Cardiac fibroblast (primary cell): ENCODE results near the gene SCNN1G.
"Not testable (repeated sequence)": the region's sequence is repeated elsewhere in the genome, so short reads cannot be mapped to it uniquely, and the experiment has no call there.

Source experiments
- DNase-seq, 2 donors: peaks; one replicate each; pipeline versions ENCODE4 v3.0.0 to v3.0.0-alpha.2; 2010; ENCODE audit warnings: low read depth in 2 of 2
- H3K4me3 ChIP-seq, 2 donors: replicated peaks in 1 of 2; 1 replicate in 1 of 2; 2 replicates in 1 of 2; pipeline ENCODE4 v1.5.1; 2011; ENCODE audit warnings: low read depth in 2 of 2, low read length in 2 of 2, mild to moderate bottlenecking in 2 of 2, moderate library complexity in 1 of 2
- CTCF ChIP-seq: IDR thresholded peaks from one replicate; pipeline ENCODE4 v1.5.1; 2011; ENCODE audit warnings: low read depth, mild to moderate bottlenecking, low read length, inconsistent platforms

SCNN1G gene

DNA sequence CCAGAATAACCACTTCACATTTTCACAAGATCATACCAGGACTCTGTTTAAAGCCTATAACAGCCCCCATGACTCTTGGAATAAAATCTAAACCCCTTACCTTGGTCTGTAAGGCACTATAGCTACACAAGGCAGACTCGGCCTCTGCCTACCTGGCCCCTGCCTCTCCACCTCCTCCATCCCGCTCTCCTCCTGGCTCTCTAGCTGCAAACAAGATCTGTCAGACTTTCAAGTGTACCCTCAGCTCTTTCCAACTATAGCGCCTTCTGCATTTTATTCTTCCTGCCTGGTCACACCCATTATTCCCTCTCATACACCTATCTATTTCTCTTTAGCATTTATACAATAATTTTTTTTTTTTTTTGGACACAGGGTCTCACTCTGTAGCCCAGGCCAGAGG is 41.5 kb upstream of the SCNN1G start:
- DNase-seq: no peak
- TF ChIP-seq CTCF: no peak
- no peak overlapping the region for H3K4me3 ChIP-seq

DNA sequence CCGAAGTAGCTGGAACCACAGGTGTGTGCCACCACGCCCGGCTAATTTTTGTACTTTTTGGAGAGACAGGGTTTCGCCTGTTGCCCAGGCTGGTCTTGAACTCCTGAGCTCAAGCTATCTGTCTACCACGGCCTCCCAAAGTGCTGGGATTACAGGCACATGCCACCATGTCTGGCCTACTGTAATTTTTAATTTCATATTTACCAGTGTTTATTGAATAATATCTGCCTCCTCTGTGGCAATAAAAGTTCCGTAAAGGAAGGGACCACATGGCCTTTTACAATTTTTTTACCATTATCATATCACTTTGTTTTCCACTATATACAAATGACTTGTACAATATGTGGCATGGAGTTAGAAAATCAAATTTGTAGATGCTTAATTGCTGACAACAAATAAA is 41.0 kb upstream of the SCNN1G start:
- no peak overlapping the region for H3K4me3 ChIP-seq
- TF ChIP-seq CTCF: no peak
- no peak for DNase-seq

GRCh38 chr16:23141959-23142740 is 40.4 kb upstream of the SCNN1G start:
- H3K4me3 ChIP-seq: no peak overlapping the region
- TF ChIP-seq CTCF: no peak

DNA sequence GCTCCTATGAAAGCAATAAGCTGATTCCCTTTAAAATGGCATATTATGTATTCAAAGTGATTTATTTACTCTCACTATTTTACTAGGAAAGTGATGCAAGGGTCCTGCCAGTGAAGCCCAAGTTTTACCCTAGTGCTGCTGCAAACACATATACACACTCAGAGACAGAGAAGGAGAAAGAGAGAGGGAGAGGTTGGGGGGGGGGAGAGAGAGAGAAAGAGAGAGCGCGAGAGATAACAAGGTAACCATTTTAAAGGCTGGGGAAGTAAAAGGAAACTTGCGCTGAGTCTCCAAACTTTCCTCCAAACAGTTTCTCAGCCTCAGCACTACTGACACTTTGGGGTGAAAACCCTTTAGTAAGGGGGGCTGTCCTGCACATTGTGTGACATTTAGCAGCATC is 39.2 kb upstream of the SCNN1G start:
- DNase-seq: no peak
- H3K4me3 ChIP-seq: no peak overlapping the region
- no peak for TF ChIP-seq CTCF

More at GRCh38 chr16:23141959-23142740, 40.4 kb upstream of the SCNN1G start:
- no peak for DNase-seq

- not testable (repeated sequence) for H3K4me3 ChIP-seq, DNase-seq
Measured at GRCh38 chr16:23144393-23144792, 38.2 kb upstream of the SCNN1G start.

DNA sequence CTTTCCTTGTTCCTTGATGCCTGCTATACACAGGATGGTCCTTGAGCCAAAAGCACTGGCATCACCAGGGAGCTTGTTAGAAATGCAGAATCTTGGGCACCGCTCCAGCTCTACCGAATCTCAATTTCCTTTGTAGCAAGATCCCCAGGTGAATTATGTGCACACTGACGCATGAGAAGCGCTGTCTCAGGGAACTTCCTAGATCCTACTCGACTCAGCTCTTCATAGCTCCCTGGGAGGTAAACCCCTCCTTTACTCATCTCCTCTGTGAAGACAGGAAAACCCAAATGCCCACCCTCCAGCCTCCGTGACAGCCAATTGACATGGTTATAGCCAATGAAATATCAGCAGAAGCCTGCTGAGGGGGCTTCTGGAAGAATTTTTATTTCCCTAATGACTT is 37.4 kb upstream of the SCNN1G start:
- TF ChIP-seq CTCF: no peak
- no peak for DNase-seq
- H3K4me3 ChIP-seq: no peak overlapping the region

DNA sequence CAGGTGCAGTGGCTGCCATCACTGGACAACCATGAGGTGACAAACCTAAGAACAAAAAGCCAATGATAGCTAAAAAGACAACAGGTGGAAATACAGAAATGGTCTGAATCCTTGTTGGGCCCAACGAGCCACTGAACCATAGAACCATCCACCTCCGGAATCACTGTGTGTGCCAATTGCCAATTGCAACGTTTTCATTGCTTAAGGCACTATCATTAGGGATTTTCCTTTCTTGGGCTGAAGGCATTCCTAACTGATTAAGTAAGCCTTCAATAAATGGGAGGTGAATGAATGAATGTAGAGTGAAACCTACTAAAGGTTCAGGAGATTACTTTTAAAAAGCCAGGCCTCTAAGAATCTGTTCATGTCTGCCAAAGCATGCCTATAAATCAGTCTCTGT is 36.9 kb upstream of the SCNN1G start:
- no peak overlapping the region for H3K4me3 ChIP-seq
- no peak for TF ChIP-seq CTCF
- peak; percentile 50 to 79 for DNase-seq
